Smooth muscle cell (in vitro differentiated cells): Measurements from ENCODE around the gene ARL4D. TPM values are rescaled to one million over a fixed set of nuclear protein-coding genes. Genes with fewer than 3 reads are reported as not detected.

Source experiments
- DNase-seq: peaks from one replicate; lab custom pipeline; 2025; ENCODE audit not compliant: unreplicated experiment; lab: John Stamatoyannopoulos, UW
- H2AFZ ChIP-seq: fragments of 200-600 bp; sonication (generic); 2 replicates; pipeline ENCODE4 v1.6.0; 2016; ENCODE audit warnings: antibody characterized with exemption, low read depth, mild to moderate bottlenecking
- H3F3A ChIP-seq: fragments of 200-600 bp; sonication (generic); 2 replicates; pipeline ENCODE4 v1.6.0; 2017; ENCODE audit warnings: antibody characterized with exemption, low read depth
- H3K27ac ChIP-seq: fragments of 200-600 bp; sonication (generic); 2 replicates; pipeline ENCODE4 v1.5.1; 2016; ENCODE audit warnings: low read depth, mild to moderate bottlenecking
- H3K27me3 ChIP-seq: fragments of 200-600 bp; sonication (generic); 2 replicates; pipeline ENCODE4 v1.6.1; 2016; ENCODE audit warnings: low read depth, mild to moderate bottlenecking
- H3K36me3 ChIP-seq: fragments of 200-600 bp; sonication (generic); 2 replicates; pipeline ENCODE4 v1.5.1; 2016; ENCODE audit warnings: low read depth
- H3K4me1 ChIP-seq: fragments of 200-600 bp; sonication (generic); 2 replicates; pipeline ENCODE4 v1.5.1; 2016; ENCODE audit warnings: low read depth
- H3K4me2 ChIP-seq: fragments of 200-600 bp; sonication (generic); 2 replicates; pipeline ENCODE4 v1.6.0; 2016; ENCODE audit warnings: mild to moderate bottlenecking
- H3K4me3 ChIP-seq: fragments of 200-600 bp; sonication (generic); 2 replicates; pipeline ENCODE4 v1.5.1; 2016; ENCODE audit warnings: mild to moderate bottlenecking
- H3K79me2 ChIP-seq: fragments of 200-600 bp; sonication (generic); 2 replicates; pipeline ENCODE4 v1.6.0; 2016; ENCODE audit warnings: low read depth, mild to moderate bottlenecking
- H3K9ac ChIP-seq: fragments of 200-600 bp; sonication (generic); 2 replicates; pipeline ENCODE4 v1.6.0; 2016; ENCODE audit warnings: low read depth
- H3K9me3 ChIP-seq: fragments of 200-600 bp; sonication (generic); replicated peaks from 2 replicates; pipeline ENCODE4 v1.5.1; 2016; ENCODE audit warnings: low read depth
- H4K20me1 ChIP-seq: fragments of 200-600 bp; sonication (generic); 2 replicates; pipeline ENCODE4 v1.6.0; 2016; ENCODE audit warnings: low read depth
- WGBS: methylation state at CpG from one replicate; pipeline ENCODE4 v1.1.7; 2016; ENCODE audit warnings: low lambda C conversion rate; 5-methylcytosine and 5-hydroxymethylcytosine counted together
- polyA plus RNA-seq: library from polyadenylated mRNA; unstranded; fragments of >200 nt; fragmentation: Nextera tagmentation; extraction: Ambion mirVana; gene quantifications from 2 replicates; pipeline ENCODE4 v1.2.1, GENCODE V29; 2016
- total RNA-seq: library from RNA; depleted of rRNA; stranded (reverse); fragments of >200 nt; gene quantifications from 2 replicates; pipeline ENCODE4 v1.2.3, GENCODE V29; 2014
- TF ChIP-seq, protein P1 (sequence below): fragments of 200-600 bp; sonication (generic); IDR thresholded peaks from 2 replicates; pipeline ENCODE4 v1.5.1; 2017; ENCODE audit warnings: borderline replicate concordance, mild to moderate bottlenecking, antibody characterized with exemption; ENCODE audit not compliant: insufficient read depth, poor library complexity, severe bottlenecking

Gene ARL4D, protein sequence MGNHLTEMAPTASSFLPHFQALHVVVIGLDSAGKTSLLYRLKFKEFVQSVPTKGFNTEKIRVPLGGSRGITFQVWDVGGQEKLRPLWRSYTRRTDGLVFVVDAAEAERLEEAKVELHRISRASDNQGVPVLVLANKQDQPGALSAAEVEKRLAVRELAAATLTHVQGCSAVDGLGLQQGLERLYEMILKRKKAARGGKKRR
- total RNA-seq = 9.9 and 10.3 TPM in 2 replicates
- 25.9 and 27.6 TPM in 2 replicates for polyA plus RNA-seq

DNA sequence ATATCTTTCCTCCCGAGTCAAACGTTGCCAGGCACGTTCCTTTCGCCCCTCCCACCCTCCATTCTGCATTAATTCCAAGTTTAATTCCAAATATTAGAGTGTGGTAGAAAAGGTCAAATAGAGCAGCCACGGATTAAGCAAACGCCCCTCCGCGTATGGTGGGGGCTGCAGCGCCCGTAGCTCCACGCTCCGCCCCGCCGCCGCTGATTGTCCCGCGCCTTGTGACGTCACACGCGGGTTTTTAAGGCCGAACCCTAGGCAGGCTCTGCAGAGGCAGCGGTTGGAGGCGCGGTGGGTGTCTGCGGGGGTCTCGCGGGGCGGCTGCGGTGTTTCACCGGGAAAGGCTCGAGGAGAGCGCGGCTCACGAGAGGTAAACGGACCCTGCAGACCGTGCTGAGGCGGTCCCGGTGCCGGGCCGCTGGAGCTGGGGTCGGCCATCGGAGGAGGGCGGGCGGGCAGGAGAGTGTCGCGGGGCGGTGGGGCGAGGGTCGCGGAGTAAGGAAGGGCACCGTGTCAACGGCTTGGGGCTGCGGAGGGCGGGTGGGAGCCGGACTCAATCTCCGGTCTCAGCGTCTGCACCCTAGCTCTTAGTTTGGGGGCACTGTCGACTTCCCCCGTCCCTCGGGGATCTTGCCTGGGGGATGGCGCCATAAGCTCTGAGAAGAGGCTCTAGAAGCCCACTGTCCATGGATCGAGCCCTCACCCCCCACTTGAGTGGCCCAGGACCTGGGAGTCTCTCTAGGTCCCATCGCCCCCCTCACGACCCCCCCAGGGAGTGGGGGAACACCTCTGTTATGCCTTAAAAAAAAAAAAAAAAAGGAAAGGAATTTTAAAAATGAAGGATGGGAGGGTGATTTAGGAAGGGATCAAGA, at the start of gene ARL4D:
Gene ARL4D (plus strand): TSS at position 270 of the 872 bp plus-strand sequence. CDS start 740 bp downstream, outside the sequence.
- Histone ChIP-seq H3K4me1 (peaks cover 13% of the 10 kb centered on the region), H3K4me3 (peak within 1 kb of the TSS; percentile 76), H4K20me1 (peaks cover 8% of the 10 kb centered on the region), H3F3A (peaks cover 12% of the 10 kb centered on the region), H3K27ac (peak within 1 kb of the TSS; percentile 38), H2AFZ (peak within 1 kb of the TSS; percentile 74), H3K9me3 (no peaks in the 10 kb centered on the region), H3K4me2 (peak within 1 kb of the TSS; percentile 82), H3K9ac (peak within 1 kb of the TSS; percentile 84), H3K36me3 (no peaks in the 10 kb centered on the region), H3K27me3 (no peaks in the 10 kb centered on the region), H3K79me2 (peaks cover 20% of the 10 kb centered on the region)
- TF ChIP-seq, protein P1, sequence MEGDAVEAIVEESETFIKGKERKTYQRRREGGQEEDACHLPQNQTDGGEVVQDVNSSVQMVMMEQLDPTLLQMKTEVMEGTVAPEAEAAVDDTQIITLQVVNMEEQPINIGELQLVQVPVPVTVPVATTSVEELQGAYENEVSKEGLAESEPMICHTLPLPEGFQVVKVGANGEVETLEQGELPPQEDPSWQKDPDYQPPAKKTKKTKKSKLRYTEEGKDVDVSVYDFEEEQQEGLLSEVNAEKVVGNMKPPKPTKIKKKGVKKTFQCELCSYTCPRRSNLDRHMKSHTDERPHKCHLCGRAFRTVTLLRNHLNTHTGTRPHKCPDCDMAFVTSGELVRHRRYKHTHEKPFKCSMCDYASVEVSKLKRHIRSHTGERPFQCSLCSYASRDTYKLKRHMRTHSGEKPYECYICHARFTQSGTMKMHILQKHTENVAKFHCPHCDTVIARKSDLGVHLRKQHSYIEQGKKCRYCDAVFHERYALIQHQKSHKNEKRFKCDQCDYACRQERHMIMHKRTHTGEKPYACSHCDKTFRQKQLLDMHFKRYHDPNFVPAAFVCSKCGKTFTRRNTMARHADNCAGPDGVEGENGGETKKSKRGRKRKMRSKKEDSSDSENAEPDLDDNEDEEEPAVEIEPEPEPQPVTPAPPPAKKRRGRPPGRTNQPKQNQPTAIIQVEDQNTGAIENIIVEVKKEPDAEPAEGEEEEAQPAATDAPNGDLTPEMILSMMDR = no peak
- 3% methylated on average over 49 of the region's 64 CpGs for WGBS
- DNase-seq = peak; percentile 39

DNA sequence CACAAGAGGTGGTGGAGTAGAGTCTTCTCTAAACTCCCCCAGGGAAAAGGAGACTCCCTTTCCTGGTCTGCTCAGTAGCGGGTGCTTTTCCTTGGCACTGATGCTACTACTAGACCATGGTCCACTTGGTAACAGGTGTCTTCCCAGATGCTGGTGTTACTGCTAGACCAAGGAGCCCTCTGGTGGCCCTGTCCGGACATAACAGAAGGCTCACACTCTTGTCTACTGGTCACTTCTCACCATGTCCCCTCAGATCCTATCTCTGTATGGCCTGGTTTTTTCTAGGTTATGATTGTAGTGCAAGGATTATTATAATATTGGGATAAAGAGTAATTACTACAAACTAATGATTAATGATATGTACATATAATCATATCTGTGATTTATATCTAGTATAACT, 49.7 kb upstream of the ARL4D start:
- Histone ChIP-seq H3K4me3 (no peak overlapping the region), H3K9me3 (peaks cover 22% of the 10 kb centered on the region), H3K27ac (no peak overlapping the region), H3K79me2 (no peaks in the 10 kb centered on the region), H3K27me3 (no peaks in the 10 kb centered on the region), H3K4me1 (no peaks in the 10 kb centered on the region), H2AFZ (no peak overlapping the region), H3K9ac (no peak overlapping the region), H3F3A (no peaks in the 10 kb centered on the region), H3K36me3 (peaks cover 5% of the 10 kb centered on the region), H4K20me1 (peaks cover 12% of the 10 kb centered on the region), H3K4me2 (no peak overlapping the region)
- 84% methylated on average over 2 of the region's 2 CpGs for WGBS
- TF ChIP-seq, protein P1 = no peak
- DNase-seq = no peak

DNA sequence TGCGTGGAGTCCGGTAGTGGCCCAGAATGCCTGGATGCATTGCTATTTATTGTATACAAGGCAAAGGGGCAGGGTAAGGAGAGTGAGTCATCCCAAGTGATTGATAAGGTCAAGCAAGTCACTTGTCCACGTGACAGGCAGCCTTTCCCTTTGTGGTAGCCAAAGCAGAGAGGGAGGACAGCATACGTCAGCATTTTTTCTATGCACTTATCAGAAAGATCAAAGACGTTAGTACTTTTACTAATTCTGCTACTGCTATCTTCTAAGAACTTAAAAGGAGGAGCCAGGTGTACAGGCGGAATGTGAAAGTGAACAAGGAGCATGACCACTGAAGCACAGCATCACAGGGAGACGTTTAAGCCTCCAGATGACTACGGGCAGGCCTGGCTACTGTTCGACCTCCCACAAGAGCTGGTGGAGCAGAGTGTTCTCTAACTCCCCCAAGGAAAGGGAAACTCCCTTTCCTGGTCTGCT, 47.9 kb upstream of the ARL4D start:
- no peaks in the 10 kb centered on the region for H3K79me2 ChIP-seq
- H3K4me3 ChIP-seq = no peak overlapping the region
- peaks cover 5% of the 10 kb centered on the region for H3K36me3 ChIP-seq
- TF ChIP-seq, protein P1 = no peak
- H4K20me1 ChIP-seq = peaks cover 18% of the 10 kb centered on the region
- no peak overlapping the region for H2AFZ ChIP-seq
- peaks cover 22% of the 10 kb centered on the region for H3K9me3 ChIP-seq
- H3K27ac ChIP-seq = no peak overlapping the region
- H3K4me2 ChIP-seq = no peak overlapping the region
- no peak for DNase-seq
- H3K9ac ChIP-seq = no peak overlapping the region
- no peaks in the 10 kb centered on the region for H3F3A ChIP-seq
- no peaks in the 10 kb centered on the region for H3K27me3 ChIP-seq
- H3K4me1 ChIP-seq = no peaks in the 10 kb centered on the region
- 87% methylated on average over 9 of the region's 9 CpGs for WGBS
